WTC11 (cell line): Measurements from ENCODE around the gene CHKA. TPM values are rescaled to one million over a fixed set of nuclear protein-coding genes. Genes with fewer than 3 reads are reported as not detected.

Experiments
- ATAC-seq: fragments of 200-7000 bp; cut with Tn5 transposase; 2 replicates; pipeline ENCODE4 v1.10.0; 2021; ENCODE audit warnings: mild to moderate bottlenecking, moderate library complexity
- CTCF ChIA-PET: fragments of 300-600 bp; sonication (Branson Sonifier 250); formaldehyde crosslinking; loops from one replicate; lab custom pipeline; 2021; ENCODE audit warnings: antibody characterized with exemption; lab: Charles Lee
- POLR2A ChIA-PET: fragments of 350-600 bp; sonication (Branson Sonifier 250); formaldehyde crosslinking; loops from one replicate; lab custom pipeline; 2021; ENCODE audit warnings: antibody characterized with exemption; lab: Charles Lee
- DNase-seq: peaks from one replicate; pipeline ENCODE4 v3.0.0; 2021; ENCODE audit warnings: low spot score
- H3K27ac Mint-ChIP-seq: 2 replicates; pipeline ENCODE4 v1.8.0; 2021; ENCODE audit warnings: mixed read lengths
- H3K27me3 Mint-ChIP-seq: 2 replicates; pipeline ENCODE4 v1.8.0; 2021; ENCODE audit warnings: low read depth, mild to moderate bottlenecking, moderate library complexity, mixed read lengths
- H3K36me3 Mint-ChIP-seq: 2 replicates; pipeline ENCODE4 v1.8.0; 2021; ENCODE audit warnings: mixed read lengths
- H3K4me1 Mint-ChIP-seq: 2 replicates; pipeline ENCODE4 v1.8.0; 2022; ENCODE audit warnings: mixed read lengths
- H3K4me3 Mint-ChIP-seq: 2 replicates; pipeline ENCODE4 v1.8.0; 2021; ENCODE audit warnings: mild to moderate bottlenecking, moderate library complexity, mixed read lengths
- H3K9me3 Mint-ChIP-seq: 2 replicates; pipeline ENCODE4 v1.8.0; 2021; ENCODE audit warnings: mixed read lengths
- AR ChIP-seq: fragments of 250-450 bp; sonication (Bioruptor Pico); IDR thresholded peaks from 2 replicates; pipeline ENCODE4 v1.9.0; 2021; ENCODE audit warnings: mild to moderate bottlenecking
- EMX1 ChIP-seq: fragments of 250-450 bp; sonication (Bioruptor Pico); IDR thresholded peaks from 2 replicates; pipeline ENCODE4 v1.8.0; 2021; ENCODE audit warnings: mild to moderate bottlenecking
- ESRRA ChIP-seq: sonication (generic); formaldehyde crosslinking; IDR thresholded peaks from 2 replicates; pipeline ENCODE4 v1.8.1; 2022; ENCODE audit warnings: mild to moderate bottlenecking, missing genetic modification reagents, borderline replicate concordance
- ETV6 ChIP-seq: sonication (generic); formaldehyde crosslinking; IDR thresholded peaks from 2 replicates; pipeline ENCODE4 v1.8.1; 2022; ENCODE audit warnings: mild to moderate bottlenecking, missing genetic modification reagents
- IRF2 ChIP-seq: sonication (generic); formaldehyde crosslinking; IDR thresholded peaks from 2 replicates; pipeline ENCODE4 v1.8.0; 2022; ENCODE audit warnings: low read depth, missing genetic modification reagents, borderline replicate concordance
- NFYB ChIP-seq: sonication (generic); formaldehyde crosslinking; conservative IDR thresholded peaks from 2 replicates; pipeline ENCODE4 v1.8.0; 2022; ENCODE audit warnings: low read depth, missing genetic modification reagents
- NR2C2 ChIP-seq: sonication (generic); formaldehyde crosslinking; IDR thresholded peaks from 2 replicates; pipeline ENCODE4 v1.8.0; 2022; ENCODE audit warnings: mild to moderate bottlenecking, missing genetic modification reagents
- PRDM15 ChIP-seq: sonication (generic); formaldehyde crosslinking; IDR thresholded peaks from 2 replicates; pipeline ENCODE4 v1.8.0; 2022; ENCODE audit warnings: missing genetic modification reagents
- SP1 ChIP-seq: sonication (generic); formaldehyde crosslinking; conservative IDR thresholded peaks from 2 replicates; pipeline ENCODE4 v1.8.1; 2022; ENCODE audit warnings: missing genetic modification reagents
- TP53 ChIP-seq: sonication (generic); formaldehyde crosslinking; IDR thresholded peaks from 2 replicates; pipeline ENCODE4 v1.8.1; 2023; ENCODE audit warnings: mild to moderate bottlenecking, missing genetic modification reagents
- USF2 ChIP-seq: sonication (generic); formaldehyde crosslinking; IDR thresholded peaks from 2 replicates; pipeline ENCODE4 v1.8.1; 2023; ENCODE audit warnings: mild to moderate bottlenecking, missing genetic modification reagents, moderate library complexity
- ZNF512 ChIP-seq: sonication (generic); formaldehyde crosslinking; IDR thresholded peaks from 2 replicates; pipeline ENCODE4 v1.8.1; 2022; ENCODE audit warnings: missing genetic modification reagents, borderline replicate concordance
- ZSCAN18 ChIP-seq: fragments of 250-450 bp; sonication (Bioruptor Pico); IDR thresholded peaks from 2 replicates; pipeline ENCODE4 v2.1.2; 2022; ENCODE audit warnings: mild to moderate bottlenecking, moderate library complexity
- total RNA-seq: library from RNA; stranded (reverse); gene quantifications from 3 replicates; pipeline ENCODE4 v1.2.3, GENCODE V29; 2021

Gene CHKA
- total RNA-seq, 1 experiment from 2014 or later, result 76.1 TPM

- no peak for TF ChIP-seq PRDM15 (CRISPR knock-in tag)
Measured at GRCh38 chr11:68120273-68121066, 718 bp downstream of the CHKA start (continued).

- ChIA-PET CTCF (interaction anchor here (1.2 to 2.5 kb wide), 3 partner anchors 9 to 90 kb away, joined by 3 to 9 read pairs (median 6); no protein-coding TSS in a partner anchor), POLR2A (interaction anchor here (2.4 kb wide), 1 partner anchor 9 kb away, joined by 14 read pairs; no protein-coding TSS in a partner anchor)
- no peak for ATAC-seq
- peaks cover 13% of the 10 kb centered on the region for H3K36me3 Mint-ChIP-seq
- no peak for TF ChIP-seq ETV6 (CRISPR knock-in tag)
- TF ChIP-seq ZNF512, result no peak
- no peak for TF ChIP-seq ESRRA
- TF ChIP-seq IRF2 (CRISPR knock-in tag), result no peak
- TF ChIP-seq TP53 (CRISPR knock-in tag), result no peak
- TF ChIP-seq NFYB (CRISPR knock-in tag), result no peak
- no peak for TF ChIP-seq AR (CRISPR knock-in tag)
- TF ChIP-seq NR2C2 (CRISPR knock-in tag), result no peak
- TF ChIP-seq EMX1, result no peak
- TF ChIP-seq ZSCAN18 (CRISPR knock-in tag), result no peak
- TF ChIP-seq SP1 (CRISPR knock-in tag), result no peak
- no peak for TF ChIP-seq USF2 (CRISPR knock-in tag)
- TF ChIP-seq, all 79 proteins: peak for 0
- Mint-ChIP-seq H3K9me3 (no peaks in the 10 kb centered on the region), H3K27ac (peak overlapping the region; percentile 81), H3K27me3 (no peaks in the 10 kb centered on the region), H3K4me3 (peak overlapping the region; percentile 96), H3K4me1 (peaks cover 61% of the 10 kb centered on the region)
- no peak for DNase-seq
Measured at GRCh38 chr11:68118706-68119448, 2.3 kb downstream of the CHKA start.
